ENCODE measurements around the gene GGA3. TPM values are rescaled to one million over a fixed set of nuclear protein-coding genes. Genes with fewer than 3 reads are reported as not detected.
A peak's percentile ranks its signal among the peaks of the same experiment; 100 is the strongest.
"Not testable (repeated sequence)": the region's sequence is repeated elsewhere in the genome, so short reads cannot be mapped to it uniquely, and the experiment has no call there.

The GGA3 gene
- total RNA-seq, 1 donor: 14.2 TPM

- TF ChIP-seq CTCF (IDR thresholded peaks at IDR 0.05; ENCODE audit: insufficient read depth, low read depth, low read length): no peak
- no peak for DNase-seq (ENCODE audit: low read depth)
- no peak overlapping the region for H3K4me3 ChIP-seq (ENCODE audit: low read depth, low read length)
Measured at GRCh38 chr17:75267153-75267410, 5.7 kb upstream of the GGA3 start.

- TF ChIP-seq CTCF (IDR thresholded peaks at IDR 0.05; ENCODE audit: insufficient read depth, low read depth, low read length): no peak
- DNase-seq (ENCODE audit: low read depth): no peak
Measured at GRCh38 chr17:75266316-75267152, 5.1 kb upstream of the GGA3 start.

GRCh38 chr17:75265614-75266315, 4.4 kb upstream of the GGA3 start:
- no peak for TF ChIP-seq CTCF (IDR thresholded peaks at IDR 0.05; ENCODE audit: insufficient read depth, low read depth, low read length)
- no peak overlapping the region for H3K4me3 ChIP-seq (ENCODE audit: low read depth, low read length)
- no peak for DNase-seq (ENCODE audit: low read depth)

More at GRCh38 chr17:75266316-75267152, 5.1 kb upstream of the GGA3 start:
- no peak overlapping the region for H3K4me3 ChIP-seq (ENCODE audit: low read depth, low read length)

GRCh38 chr17:75263055-75263454, 1.6 kb upstream of the GGA3 start:
- no peak for TF ChIP-seq CTCF (IDR thresholded peaks at IDR 0.05; ENCODE audit: insufficient read depth, low read depth, low read length)
- H3K4me3 ChIP-seq (ENCODE audit: low read depth, low read length): no peak overlapping the region
- DNase-seq (ENCODE audit: low read depth): no peak

- DNase-seq (ENCODE audit: low read depth): no peak
- TF ChIP-seq CTCF (IDR thresholded peaks at IDR 0.05; ENCODE audit: insufficient read depth, low read depth, low read length): no peak
- peak overlapping the region; percentile 96 for H3K4me3 ChIP-seq (ENCODE audit: low read depth, low read length)
Measured at GRCh38 chr17:75262112-75262606, 753 bp upstream of the GGA3 start.

GRCh38 chr17:75260641-75261335, 618 bp downstream of the GGA3 start:
- DNase-seq (ENCODE audit: low read depth): no peak
- peak overlapping the region; percentile 96 for H3K4me3 ChIP-seq (ENCODE audit: low read depth, low read length)
- no peak for TF ChIP-seq CTCF (IDR thresholded peaks at IDR 0.05; ENCODE audit: insufficient read depth, low read depth, low read length)

GRCh38 chr17:75257228-75257627, 4.2 kb downstream of the GGA3 start:
- H3K4me3 ChIP-seq (ENCODE audit: low read depth, low read length); DNase-seq (ENCODE audit: low read depth): not testable (repeated sequence)

GRCh38 chr17:75255954-75256698, 5.3 kb downstream of the GGA3 start:
- not testable (repeated sequence) for H3K4me3 ChIP-seq (ENCODE audit: low read depth, low read length)
- DNase-seq (ENCODE audit: low read depth): peak; percentile 64
